ENCODE data around the gene PRKG1.

Gene PRKG1

DNA sequence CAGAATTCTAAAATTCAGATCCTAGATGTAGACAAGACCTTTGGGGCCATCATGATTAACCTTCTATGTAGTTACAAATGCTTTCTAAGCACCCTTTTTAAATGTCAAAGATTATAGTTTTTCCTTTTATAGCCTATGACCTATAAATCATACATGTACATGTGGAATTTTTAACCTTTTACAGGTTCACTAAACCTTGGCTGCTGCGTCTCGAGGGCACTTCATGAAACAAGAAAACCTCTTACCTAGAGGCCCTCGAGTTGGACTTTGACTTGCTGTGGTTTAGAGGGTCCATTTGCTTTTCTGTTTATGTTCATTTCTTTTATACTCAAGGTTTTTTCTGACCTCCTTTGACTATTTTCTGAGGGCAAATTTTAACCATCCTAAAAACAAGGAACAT is 323.0 kb downstream of the PRKG1 start:
- TF ChIP-seq, protein P1, sequence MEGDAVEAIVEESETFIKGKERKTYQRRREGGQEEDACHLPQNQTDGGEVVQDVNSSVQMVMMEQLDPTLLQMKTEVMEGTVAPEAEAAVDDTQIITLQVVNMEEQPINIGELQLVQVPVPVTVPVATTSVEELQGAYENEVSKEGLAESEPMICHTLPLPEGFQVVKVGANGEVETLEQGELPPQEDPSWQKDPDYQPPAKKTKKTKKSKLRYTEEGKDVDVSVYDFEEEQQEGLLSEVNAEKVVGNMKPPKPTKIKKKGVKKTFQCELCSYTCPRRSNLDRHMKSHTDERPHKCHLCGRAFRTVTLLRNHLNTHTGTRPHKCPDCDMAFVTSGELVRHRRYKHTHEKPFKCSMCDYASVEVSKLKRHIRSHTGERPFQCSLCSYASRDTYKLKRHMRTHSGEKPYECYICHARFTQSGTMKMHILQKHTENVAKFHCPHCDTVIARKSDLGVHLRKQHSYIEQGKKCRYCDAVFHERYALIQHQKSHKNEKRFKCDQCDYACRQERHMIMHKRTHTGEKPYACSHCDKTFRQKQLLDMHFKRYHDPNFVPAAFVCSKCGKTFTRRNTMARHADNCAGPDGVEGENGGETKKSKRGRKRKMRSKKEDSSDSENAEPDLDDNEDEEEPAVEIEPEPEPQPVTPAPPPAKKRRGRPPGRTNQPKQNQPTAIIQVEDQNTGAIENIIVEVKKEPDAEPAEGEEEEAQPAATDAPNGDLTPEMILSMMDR (conservative IDR thresholded peaks at IDR 0.05; ENCODE audit: low read depth): no peak
- no peak overlapping the region for H3K27ac ChIP-seq
- ChIA-PET POLR2A (ENCODE audit: low non-redundant PET) (no interaction called here), CTCF (interaction anchor here (0.5 kb wide), 1 partner anchor 857 kb away, joined by 4 read pairs; no protein-coding TSS in a partner anchor)
- DNase-seq (ENCODE audit: low spot score): no peak

DNA sequence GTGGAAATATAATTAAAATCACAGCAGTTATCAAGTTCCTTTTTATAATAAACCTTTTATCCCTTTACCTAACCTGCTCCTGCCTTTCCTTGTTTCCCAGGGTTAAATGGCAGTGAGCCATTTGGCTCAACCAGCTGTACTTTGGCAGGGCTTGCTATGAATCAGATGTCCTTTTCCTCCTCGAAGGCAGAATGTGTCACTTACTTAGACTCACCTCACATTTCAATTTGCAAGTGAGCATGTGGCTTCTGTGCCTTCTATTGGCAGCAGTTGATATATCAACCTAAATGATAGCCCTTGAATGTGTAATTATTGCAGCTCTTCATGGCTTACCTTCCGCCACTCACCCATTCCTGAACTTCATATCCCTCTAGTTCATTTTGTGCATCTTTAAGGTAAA is 323.4 kb downstream of the PRKG1 start:
- no peak overlapping the region for H3K27ac ChIP-seq
- POLR2A ChIA-PET (ENCODE audit: low non-redundant PET): no interaction called here
- DNase-seq (ENCODE audit: low spot score): peak; percentile 67
- CTCF ChIA-PET: interaction anchor here (0.5 to 0.6 kb wide), 3 partner anchors 226 to 910 kb away, joined by 3 to 4 read pairs (median 4); no protein-coding TSS in a partner anchor
- TF ChIP-seq, protein P1 (conservative IDR thresholded peaks at IDR 0.05; ENCODE audit: low read depth): peak; percentile 27; the same call in 1 of the 2 replicates

DNA sequence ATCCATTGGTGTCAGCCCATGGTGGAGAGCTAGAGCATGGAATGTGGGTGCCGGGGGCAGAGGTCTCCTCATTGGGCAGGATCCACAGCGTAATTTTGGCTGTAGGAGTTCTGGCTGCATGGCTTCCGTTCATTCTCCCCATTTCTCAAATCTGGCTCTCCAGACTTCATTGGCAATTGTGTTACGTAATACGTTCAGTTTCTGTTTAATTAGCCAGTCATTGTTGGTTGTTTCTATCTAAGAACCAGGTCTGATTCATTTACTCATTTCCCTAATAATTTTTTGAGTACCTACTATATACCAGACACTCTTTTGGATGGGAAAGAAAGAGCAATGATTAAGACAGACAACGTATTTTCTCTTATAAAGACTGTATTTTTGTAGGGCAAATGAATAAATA is 325.6 kb downstream of the PRKG1 start:
- H3K27ac ChIP-seq: no peak overlapping the region
- ChIA-PET CTCF (no interaction called here), POLR2A (ENCODE audit: low non-redundant PET) (no interaction called here)
- no peak for DNase-seq (ENCODE audit: low spot score)
- TF ChIP-seq, protein P1 (conservative IDR thresholded peaks at IDR 0.05; ENCODE audit: low read depth): no peak

DNA sequence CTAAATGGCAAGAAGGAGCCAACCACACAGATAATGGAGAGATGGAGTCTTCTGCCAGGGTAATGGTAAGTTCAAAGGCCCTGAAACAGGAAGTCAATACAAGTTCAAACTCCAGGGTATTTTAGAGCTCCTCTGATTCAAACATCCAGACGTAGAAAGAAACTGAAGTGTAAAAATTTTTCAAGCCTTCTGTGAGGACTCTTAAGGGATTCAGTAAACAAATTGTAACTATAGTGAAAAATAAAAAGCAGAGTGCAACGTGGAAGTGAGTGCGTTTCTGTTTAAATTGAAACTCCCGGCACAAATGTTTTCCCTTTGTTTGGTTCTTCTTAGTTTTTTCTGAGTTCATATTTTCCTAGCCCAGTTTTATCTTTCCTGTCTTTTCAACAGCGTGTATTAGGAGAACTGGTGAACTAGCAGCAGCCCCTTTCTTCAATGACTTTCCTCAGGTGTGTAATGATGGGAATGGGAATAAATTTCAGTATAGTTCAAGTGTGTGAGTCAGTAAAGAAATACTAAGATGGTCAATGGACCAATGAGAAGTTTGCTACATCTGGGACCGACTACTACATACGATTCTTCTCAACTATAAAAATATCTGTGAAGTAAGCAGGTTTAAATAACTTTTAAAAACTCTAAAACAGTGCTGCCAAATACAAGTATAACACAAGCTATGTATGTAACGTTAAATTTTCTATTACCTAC is 326.3 kb downstream of the PRKG1 start:
- TF ChIP-seq, protein P1 (conservative IDR thresholded peaks at IDR 0.05; ENCODE audit: low read depth): no peak
- POLR2A ChIA-PET (ENCODE audit: low non-redundant PET): no interaction called here
- DNase-seq (ENCODE audit: low spot score): no peak
- no peak overlapping the region for H3K27ac ChIP-seq
- CTCF ChIA-PET: interaction anchor here (0.6 kb wide), 1 partner anchor 1230 kb away, joined by 3 read pairs; no protein-coding TSS in a partner anchor

DNA sequence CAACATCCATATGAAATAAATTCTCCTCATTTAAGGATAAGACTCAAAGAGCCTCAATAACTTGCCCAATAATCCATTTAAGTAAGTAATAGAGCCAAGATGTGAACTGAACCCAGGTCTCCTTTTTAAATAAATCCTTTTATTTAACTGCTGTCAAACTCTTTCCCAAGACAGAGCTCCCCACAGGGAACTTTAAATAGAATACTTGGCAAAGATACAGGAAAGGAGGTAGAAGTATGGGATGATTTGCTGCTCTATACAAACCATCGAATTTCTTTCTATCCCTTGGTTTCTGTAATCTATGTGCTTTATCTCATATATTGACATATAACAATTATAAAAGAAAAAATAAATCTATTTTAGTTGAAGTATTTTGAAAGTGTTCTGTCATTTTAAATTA is 329.2 kb downstream of the PRKG1 start:
- no peak overlapping the region for H3K27ac ChIP-seq
- TF ChIP-seq, protein P1 (conservative IDR thresholded peaks at IDR 0.05; ENCODE audit: low read depth): no peak
- no peak for DNase-seq (ENCODE audit: low spot score)
- ChIA-PET POLR2A (ENCODE audit: low non-redundant PET) (no interaction called here), CTCF (interaction anchor here (0.6 kb wide), 1 partner anchor 830 kb away, joined by 5 read pairs; no protein-coding TSS in a partner anchor)

DNA sequence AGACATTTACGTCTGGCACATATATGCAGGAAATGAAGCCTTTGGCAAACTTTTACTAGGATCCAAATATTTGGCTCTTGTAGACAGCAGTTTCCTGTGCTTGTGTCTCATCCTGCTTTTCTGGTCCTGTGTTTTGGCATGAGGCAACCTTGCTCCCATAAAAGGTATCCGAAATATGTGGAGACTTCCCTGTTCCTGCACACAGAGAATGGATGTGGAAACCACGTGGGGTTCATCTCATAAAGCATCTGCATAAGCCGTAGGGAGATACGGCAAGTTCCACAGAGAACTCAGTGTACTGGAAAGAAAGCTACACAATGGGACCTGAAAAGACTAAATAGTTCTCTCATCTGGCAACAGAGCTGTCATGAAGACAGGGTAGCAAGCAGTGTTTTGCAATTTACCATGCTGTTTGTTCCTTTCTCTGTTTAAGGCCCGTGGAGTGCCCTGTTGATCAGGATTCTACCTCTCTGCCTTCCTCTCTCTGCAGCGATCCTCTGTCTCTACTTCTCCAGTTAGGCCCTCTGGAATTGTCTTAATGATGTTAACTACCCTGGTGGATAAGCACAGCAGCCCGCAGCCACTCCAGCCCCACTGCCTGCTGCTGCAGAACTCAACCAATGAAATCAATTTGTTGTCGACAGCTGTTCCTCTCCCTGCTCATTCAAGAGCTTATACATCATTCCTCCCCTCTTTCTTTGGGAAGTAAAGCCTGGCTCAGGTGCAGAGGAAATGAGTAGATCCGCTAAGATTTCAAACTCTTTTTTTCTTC is 331.5 kb downstream of the PRKG1 start:
- POLR2A ChIA-PET (ENCODE audit: low non-redundant PET): no interaction called here
- DNase-seq (ENCODE audit: low spot score): peak; percentile 5
- CTCF ChIA-PET: no interaction called here
- TF ChIP-seq, protein P1 (conservative IDR thresholded peaks at IDR 0.05; ENCODE audit: low read depth): no peak
- H3K27ac ChIP-seq: peak overlapping the region; percentile 70
